LHCN-M2 (cell line): ENCODE results near the gene MYL7. TPM values are rescaled to one million over a fixed set of nuclear protein-coding genes. Genes with fewer than 3 reads are reported as not detected.
"Not testable (repeated sequence)": the region's sequence is repeated elsewhere in the genome, so short reads cannot be mapped to it uniquely, and the experiment has no call there.

Experiments used
- DNase-seq: peaks from one replicate; pipeline ENCODE4 v3.0.0-alpha.2; 2012; ENCODE audit warnings: low read depth
- total RNA-seq: library from RNA; depleted of rRNA; stranded (reverse); fragments of >200 nt; gene quantifications from 2 replicates; pipeline ENCODE4 v1.2.3, GENCODE V29; 2014

Gene MYL7
- total RNA-seq, 1 experiment from 2014 or later = not detected

DNA sequence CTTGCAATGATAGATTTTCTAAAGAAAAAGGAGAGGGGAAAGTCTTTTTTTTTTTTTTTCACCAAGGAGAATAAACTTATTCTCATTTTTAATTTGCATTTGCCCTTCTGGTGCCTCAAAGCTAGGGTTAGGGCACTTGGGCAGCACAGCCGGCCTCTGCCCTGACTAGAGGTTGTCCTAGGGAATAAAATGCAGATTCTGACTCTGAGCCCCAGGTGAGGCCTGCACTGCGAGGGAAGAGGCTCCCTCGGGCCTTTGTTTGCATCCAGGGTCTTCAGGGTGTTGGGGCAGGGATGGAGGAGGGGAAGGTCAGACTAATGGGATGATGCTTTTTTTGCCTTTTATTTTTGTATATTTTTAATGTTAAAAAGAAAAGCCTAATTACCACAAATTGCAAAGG, 7.8 kb downstream of the MYL7 start:
- DNase-seq = no peak

DNA sequence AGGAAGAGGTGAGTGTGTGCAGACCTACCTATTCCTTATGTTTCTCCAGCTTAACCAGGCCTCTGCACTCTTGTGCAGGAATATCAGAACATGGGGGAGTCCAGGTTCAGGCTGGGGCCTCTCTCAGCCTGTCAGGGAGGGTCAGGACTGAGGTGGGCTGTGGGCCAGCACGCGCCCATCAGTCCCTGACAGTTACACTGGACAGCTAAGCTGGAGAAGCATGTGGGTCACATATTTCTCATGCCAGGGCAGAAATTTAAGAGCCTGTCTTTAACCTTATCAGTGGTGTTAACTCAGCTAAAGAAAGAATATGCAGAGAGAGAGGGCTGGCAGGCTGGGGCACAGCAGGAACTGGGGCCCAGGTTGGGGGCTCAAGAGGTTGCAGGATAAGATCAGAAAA, 9.1 kb downstream of the MYL7 start:
- peak; percentile 28 for DNase-seq

GRCh38 chr7:44131173-44132029, 9.7 kb downstream of the MYL7 start:
- peak; percentile 72 for DNase-seq

- DNase-seq = no peak
These were observed 12.2 kb downstream of the MYL7 start for GRCh38 chr7:44128721-44129582.

GRCh38 chr7:44127161-44127560, 14.0 kb downstream of the MYL7 start:
- no peak for DNase-seq

- DNase-seq = not testable (repeated sequence)
These were observed 14.6 kb downstream of the MYL7 start for GRCh38 chr7:44126574-44126973.

DNA sequence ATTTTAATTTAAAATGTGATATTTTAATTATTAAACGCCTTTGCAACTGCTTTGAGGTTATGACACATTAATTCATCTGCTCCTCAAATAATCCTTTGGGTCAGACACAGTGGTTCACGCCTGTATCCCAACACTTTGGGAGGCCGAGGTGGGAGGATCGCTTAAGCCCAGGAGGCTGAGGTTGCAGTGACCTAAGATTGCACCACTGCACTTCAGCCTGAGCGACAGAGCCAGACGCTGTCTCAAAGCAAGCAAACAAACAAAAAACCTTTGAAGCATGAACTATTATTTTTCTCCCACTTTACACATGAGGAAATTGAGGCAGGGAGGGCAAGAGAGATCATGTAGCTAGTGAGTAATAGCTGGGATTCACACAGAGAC, 16.3 kb downstream of the MYL7 start:
- DNase-seq = no peak

DNA sequence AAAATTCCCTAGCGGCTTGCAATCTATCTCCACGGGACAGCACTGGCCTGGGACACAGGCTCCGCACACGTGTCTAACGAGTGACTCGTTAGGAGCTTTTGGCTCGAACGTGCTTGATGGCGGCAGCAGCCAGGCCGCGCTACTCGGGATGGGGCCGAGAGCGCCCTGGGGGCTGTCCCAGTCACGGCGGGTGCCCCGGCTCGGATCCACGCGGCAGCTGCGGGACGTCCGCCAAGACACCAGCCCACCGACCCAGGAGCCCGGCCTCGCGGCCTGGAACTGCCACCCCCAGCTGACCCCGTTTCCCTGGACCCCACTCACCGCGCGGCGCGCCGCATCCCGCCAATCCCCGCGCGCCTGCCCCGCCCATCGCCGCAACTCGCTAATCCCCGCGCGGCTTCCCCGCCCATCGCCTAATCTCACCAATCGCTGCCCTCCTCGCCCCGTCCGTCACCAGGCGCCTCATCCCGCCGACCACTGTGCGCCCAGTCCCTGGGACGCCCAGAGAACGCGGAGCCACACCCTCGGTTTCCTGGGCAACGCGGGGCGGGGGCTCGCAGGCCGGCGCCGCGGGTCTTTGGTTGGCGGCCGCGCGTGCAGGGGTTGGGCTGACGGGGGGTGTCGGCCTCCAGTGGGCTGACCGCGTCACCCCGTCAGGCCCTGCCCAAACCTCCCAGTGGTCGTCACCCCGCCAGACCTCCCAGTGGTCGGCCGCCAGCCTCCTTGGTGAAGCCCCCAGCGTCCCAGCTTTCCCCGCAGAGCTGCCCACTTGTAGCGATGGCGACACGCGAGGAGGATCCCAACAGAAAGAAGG, 17.7 kb downstream of the MYL7 start, which contains the start of gene POLD2:
TSS of gene POLD2 (minus strand) at position 359 of the 814 bp plus-strand sequence. CDS start 1,495 bp downstream, outside the sequence.
- DNase-seq = peak; percentile 98

- DNase-seq = no peak
These were observed 18.6 kb downstream of the MYL7 start for GRCh38 chr7:44122529-44122928.

DNA sequence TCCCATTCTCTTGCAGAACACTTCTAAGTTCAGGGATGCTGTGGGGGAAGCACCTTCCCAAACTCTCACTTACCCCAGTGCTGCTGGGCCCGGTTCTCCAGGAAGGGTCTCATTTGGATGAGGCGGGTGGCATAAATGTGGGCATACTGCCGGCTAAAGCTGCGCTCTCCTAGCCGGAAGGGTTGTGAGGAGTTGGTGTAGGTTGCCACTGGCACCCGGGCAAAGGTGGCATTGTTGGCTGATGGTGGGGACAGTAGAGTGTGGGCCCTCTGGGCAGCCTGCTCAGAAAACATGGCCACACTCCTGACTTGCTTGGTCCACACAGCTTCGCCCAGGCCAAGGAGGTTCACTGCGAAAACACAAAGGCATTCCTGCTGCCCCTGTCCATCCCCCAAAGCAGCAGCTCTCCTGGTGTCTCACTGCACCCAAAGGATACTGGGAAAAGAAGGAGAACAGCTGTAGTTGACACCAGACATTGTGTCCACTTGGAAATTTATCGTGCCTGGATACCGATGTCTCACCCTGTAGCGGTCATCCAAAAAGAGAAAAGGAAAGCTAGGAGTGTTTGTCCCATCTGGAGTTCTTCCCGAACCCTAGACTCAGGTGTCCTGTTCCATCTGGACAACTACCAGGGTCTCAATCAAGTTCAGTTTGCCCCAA, 19.2 kb downstream of the MYL7 start:
- peak; percentile 68 for DNase-seq

- DNase-seq = no peak
These were observed 20.7 kb downstream of the MYL7 start for GRCh38 chr7:44120395-44120794.

GRCh38 chr7:44119829-44120380, 21.2 kb downstream of the MYL7 start:
- no peak for DNase-seq

DNA sequence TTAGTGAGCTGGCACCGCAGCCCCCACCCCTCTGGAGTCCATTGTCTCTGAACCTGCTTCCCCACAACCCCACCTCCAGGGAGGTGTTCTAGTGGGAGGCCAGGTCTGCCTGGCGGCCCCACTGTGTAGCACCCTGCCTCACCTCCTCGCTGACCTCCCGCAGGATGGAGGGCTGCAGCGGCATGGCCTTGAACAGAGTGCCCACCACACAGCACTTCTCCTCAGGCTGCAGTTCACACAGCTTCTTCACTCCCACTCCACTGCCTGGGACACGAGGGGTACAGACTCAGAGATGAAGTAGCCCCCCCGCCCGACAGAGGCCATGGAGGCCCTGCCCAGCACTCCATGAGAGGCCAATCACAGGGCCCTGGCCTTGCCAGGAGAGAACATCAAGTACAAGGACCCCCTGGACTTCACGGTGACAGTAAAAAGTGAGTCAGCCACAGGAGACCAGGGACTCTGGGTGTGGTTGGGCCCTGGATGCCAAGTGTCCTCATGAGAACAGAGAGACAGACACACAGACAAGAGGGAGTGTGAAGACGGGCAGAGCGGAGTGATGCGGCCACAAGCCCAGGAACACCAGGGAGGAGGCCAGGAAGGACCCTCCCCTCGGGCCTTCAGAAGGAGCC, 23.2 kb downstream of the MYL7 start:
- DNase-seq = no peak

DNA sequence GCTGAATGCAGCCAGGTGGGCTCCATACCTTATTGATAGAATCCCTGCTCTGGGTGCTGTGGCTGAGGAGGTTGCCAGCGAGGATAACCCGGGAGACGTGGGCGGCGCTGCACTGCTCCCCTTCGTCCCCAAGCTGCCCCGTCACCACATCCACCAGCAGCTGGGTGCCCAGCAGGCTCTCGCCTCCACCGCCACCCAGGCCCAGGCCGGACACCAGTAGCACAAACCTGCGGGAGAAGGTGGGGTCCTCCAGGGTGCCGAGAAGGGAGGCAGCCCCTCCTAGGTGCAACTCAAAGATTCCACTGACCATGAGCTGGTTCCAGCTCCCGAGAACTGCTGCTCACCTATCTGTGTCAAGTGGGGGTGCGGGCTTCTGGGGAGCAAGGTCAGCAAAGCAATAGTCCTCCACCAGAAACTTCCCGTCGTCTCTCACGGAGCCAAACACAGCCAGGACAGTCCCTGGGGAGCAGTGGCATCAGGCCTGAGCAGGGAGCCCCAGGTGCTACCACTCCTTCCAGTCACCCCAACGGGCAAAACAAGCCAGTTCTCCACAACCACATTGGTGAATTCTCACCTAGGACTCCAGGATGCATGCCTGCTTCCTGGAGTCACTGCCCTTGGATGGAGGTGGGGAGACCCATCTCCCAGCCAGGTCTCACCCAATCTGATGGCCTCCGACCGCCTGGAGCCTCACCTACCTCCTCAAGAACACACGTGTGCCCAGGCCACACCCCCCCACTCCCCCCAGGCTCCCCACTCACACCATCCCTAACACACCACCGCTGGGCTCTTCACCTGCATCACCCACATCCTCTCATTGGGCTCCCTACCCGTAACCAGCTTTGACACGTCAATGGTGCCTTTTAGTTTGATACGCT, 24.1 kb downstream of the MYL7 start:
- DNase-seq = no peak

DNA sequence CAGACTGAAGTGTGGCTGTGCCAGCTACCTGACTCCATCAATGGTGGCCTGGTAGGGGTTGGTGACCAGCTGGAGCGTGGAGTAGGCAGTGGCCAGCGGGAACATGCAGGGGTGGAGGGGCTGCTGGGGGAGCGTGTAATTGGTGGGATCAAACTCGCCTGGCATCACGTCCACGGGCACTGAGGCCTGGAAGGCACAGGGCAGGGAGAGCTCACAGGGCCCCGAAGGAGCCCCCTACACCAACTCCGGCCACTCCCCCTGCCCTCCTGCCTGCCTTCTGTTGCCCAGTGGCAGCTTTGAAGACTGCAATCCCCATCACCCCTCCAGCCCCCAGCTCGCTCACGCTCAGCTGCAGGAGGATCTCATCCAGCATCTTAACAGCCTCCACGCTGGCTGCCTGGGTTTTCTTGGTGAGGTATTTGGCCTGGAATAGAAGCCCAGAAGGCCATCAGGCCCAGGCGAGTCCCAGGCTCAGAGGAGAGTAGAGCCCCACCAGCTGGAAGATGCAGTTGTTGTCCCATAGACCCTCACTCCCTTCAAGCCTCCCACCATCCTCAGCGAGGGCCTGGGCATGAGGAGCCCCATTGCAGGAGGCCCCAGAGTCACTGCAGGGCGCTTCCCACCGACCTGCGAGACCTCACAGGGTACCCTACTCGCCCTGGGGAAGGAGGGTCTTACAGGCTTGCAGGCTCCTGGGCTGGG, 24.9 kb downstream of the MYL7 start:
- DNase-seq = no peak

DNA sequence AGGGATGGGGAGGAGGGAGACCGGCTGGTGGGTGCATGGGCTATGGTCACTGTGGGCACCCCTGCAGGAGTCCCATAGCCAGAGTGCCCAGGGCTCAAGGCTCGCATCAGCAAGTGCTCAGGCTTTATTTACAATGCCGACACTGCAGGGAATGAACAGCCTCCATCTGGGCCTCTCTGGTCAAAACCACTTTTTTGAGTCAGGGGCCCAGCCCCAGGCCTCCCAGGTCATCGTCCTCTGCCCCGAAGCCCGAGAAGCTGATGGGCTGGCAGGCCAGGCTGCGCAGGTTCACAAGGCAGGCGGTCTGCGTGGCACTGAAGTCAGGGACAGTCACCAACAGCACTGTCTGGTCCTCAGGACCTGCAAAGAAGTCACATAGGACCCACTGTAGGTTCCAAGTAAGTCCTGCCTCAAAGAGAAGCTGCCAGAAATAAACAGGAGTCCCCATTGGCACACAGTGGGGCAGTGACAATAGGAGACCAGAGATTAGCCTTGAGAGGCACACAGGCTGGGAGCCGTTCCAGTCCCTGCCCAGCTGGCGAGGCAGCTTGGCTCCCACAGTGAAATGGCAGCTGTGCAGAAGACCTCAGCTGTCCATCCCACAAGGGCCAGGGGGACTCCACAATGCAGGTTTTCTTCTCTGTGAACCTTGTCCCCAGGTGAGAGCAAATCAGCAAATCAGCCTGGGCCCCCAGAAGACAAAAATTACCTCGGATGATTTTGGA, 26.4 kb downstream of the MYL7 start:
- DNase-seq = peak; percentile 39

DNA sequence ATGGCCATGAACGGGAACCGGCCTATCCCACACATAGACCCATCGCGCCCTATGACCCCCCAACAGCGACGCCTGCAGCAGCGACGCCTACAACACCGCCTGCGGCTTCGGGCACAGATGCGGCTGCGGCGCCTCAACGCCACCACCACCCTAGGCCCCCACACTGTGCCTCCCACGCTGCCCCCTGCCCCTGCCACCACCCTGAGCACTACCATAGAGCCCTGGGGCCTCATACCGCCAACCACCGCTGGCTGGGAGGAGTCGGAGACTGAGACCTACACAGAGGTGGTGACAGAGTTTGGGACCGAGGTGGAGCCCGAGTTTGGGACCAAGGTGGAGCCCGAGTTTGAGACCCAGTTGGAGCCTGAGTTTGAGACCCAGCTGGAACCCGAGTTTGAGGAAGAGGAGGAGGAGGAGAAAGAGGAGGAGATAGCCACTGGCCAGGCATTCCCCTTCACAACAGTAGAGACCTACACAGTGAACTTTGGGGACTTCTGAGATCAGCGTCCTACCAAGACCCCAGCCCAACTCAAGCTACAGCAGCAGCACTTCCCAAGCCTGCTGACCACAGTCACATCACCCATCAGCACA, 27.3 kb downstream of the MYL7 start:
- no peak for DNase-seq
